ENCODE data around the gene ENOPH1.

ENOPH1 gene

DNA sequence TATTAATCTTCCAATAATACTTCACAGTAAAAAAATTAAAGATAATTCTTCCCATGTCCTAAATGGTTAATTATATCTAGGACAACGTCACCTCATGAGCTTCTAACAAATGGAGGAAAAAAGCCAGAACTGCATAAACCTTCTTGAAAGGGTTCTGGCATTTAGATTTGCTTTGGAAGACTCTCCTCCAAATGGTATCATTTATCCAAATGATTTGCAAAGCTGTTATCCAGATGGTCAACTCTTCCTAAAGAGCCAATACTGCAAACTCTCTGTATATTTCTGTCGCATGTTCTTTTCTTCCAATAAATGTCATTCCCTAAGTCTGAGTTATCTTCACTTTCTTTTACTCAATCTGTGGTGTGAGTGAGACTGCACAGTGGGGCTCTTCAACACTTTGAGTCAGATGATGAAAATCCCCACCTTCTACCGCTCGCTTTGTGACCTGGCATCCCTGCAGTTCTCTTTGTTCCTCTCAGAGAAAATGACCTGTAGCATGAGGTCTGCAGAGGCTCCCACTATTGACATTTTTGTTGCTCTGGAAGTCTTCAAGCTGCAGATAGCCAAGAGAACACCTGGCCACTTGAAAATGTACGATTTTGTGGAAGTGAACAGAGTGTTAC lies 78.5 kb downstream of the ENOPH1 start:
- no peak for DNase-seq
- H3K9me3 ChIP-seq (ENCODE audit: severe bottlenecking) = no peaks in the 10 kb centered on the region
- H3K27ac ChIP-seq = no peak overlapping the region
- H3K27me3 ChIP-seq (ENCODE audit: insufficient read depth, low read depth, severe bottlenecking) = no peaks in the 10 kb centered on the region
- H3K4me3 ChIP-seq (ENCODE audit: low read depth, low read length) = no peak overlapping the region
- TF ChIP-seq CTCF (IDR thresholded peaks at IDR 0.05; ENCODE audit: low read depth, low read length) = no peak
- no peaks in the 10 kb centered on the region for H3K36me3 ChIP-seq

- no peak for DNase-seq
- TF ChIP-seq CTCF (IDR thresholded peaks at IDR 0.05; ENCODE audit: low read depth, low read length) = no peak
- Histone ChIP-seq H3K27me3 (ENCODE audit: insufficient read depth, low read depth, severe bottlenecking) (no peaks in the 10 kb centered on the region), H3K36me3 (no peaks in the 10 kb centered on the region), H3K27ac (no peak overlapping the region), H3K4me3 (ENCODE audit: low read depth, low read length) (no peak overlapping the region), H3K9me3 (ENCODE audit: severe bottlenecking) (no peaks in the 10 kb centered on the region)
Observed at GRCh38 chr4:82510216-82510615, 79.8 kb downstream of the ENOPH1 start.

Measured in WERI-Rb-1 (cell line).